ENCODE measurements around the gene DCAF16. TPM values are rescaled to one million over a fixed set of nuclear protein-coding genes. Genes with fewer than 3 reads are reported as not detected.

The DCAF16 gene
- total RNA-seq, 2 donors from 2014 or later, result 71.6 to 74.1 TPM

DNA sequence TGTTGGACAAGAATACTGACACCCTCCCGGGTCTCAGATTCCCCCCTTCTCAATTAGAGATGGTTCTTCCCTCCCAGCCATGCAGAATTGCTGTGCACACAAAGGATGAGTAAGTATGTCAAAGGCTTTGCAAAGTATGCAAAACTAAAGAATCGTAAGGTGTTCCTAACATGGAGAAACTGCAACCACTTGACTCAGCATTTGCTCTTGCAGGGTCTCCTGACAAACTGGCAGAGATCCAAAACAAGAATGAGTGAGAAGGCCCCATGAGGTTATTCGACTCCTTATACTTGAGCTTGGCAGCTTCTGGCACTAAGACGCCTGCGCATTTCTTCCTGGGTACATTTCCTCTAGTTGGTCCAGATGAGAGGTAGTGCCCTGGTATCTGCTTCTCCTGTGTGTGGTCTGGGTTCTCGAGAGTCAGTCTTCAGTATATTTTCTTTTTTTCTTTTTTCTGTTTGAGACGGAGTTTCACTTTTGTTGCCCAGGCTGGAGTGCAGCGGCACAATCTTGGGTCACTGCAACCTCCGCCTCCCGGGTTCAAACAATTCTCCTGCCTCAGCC lies 37.3 kb downstream of the DCAF16 start:
- H3K27me3 Mint-ChIP-seq, result peaks cover 21% of the 10 kb centered on the region
- DNase-seq (no peak), ATAC-seq (no peak)
- H3K27ac Mint-ChIP-seq, result no peak overlapping the region
- H3K9me3 ChIP-seq (ENCODE audit: control insufficient read depth, low read length, poor library complexity, severe bottlenecking), result no peaks in the 10 kb centered on the region
- H3K4me1 Mint-ChIP-seq, result no peaks in the 10 kb centered on the region
- H3K4me3 Mint-ChIP-seq, result no peak overlapping the region
- H3K36me3 Mint-ChIP-seq (ENCODE audit: low read depth), result no peaks in the 10 kb centered on the region

DNA sequence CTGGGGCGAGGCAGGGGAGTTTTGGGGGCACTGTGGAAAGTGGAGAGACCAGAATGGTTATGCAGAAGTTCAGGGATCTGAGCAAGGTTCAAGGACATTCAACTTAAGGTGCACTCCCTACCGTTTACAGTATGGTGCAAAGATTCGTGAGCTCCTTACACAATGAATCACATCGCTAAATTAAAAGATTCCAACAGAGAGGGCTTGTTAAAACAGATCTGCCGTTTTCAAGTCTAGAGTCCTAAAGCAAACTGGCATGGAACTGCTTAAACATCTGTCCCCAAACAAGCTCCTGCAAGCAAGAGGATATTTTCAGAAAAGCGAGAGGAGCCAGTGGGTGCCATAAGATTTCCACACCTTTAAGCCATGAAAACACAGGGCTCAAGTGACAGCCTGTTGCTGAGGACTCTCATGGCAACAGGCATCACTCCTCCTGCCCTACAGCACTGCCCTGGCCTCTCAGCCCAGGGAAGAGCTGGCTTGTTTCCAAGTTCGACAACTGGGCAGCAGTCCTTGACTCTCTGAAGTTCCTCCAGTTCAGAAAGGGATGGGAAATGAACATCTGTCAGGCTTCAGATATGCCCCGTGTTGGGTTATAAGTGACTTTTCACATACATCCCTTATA lies 39.2 kb downstream of the DCAF16 start:
- Mint-ChIP-seq H3K36me3 (ENCODE audit: low read depth) (no peaks in the 10 kb centered on the region), H3K4me1 (no peaks in the 10 kb centered on the region), H3K27me3 (peaks cover 21% of the 10 kb centered on the region), H3K4me3 (no peak overlapping the region), H3K27ac (no peak overlapping the region)
- no peaks in the 10 kb centered on the region for H3K9me3 ChIP-seq (ENCODE audit: control insufficient read depth, low read length, poor library complexity, severe bottlenecking)
- DNase-seq, result no peak
- no peak for ATAC-seq

- no peak overlapping the region for H3K27ac Mint-ChIP-seq
- ATAC-seq (no peak), DNase-seq (no peak)
- no peak overlapping the region for H3K4me3 Mint-ChIP-seq
- H3K4me1 Mint-ChIP-seq, result no peaks in the 10 kb centered on the region
- H3K27me3 Mint-ChIP-seq, result peaks cover 23% of the 10 kb centered on the region
- H3K36me3 Mint-ChIP-seq (ENCODE audit: low read depth), result no peaks in the 10 kb centered on the region
- no peaks in the 10 kb centered on the region for H3K9me3 ChIP-seq (ENCODE audit: control insufficient read depth, low read length, poor library complexity, severe bottlenecking)
Observed at GRCh38 chr4:17770845-17771244, 39.7 kb downstream of the DCAF16 start.

GRCh38 chr4:17769406-17770174 lies 41.0 kb downstream of the DCAF16 start:
- peaks cover 29% of the 10 kb centered on the region for H3K27me3 Mint-ChIP-seq
- DNase-seq (no peak), ATAC-seq (no peak)
- no peak overlapping the region for H3K27ac Mint-ChIP-seq
- H3K4me1 Mint-ChIP-seq, result no peaks in the 10 kb centered on the region
- no peaks in the 10 kb centered on the region for H3K9me3 ChIP-seq (ENCODE audit: control insufficient read depth, low read length, poor library complexity, severe bottlenecking)
- no peaks in the 10 kb centered on the region for H3K36me3 Mint-ChIP-seq (ENCODE audit: low read depth)
- H3K4me3 Mint-ChIP-seq, result no peak overlapping the region

DNA sequence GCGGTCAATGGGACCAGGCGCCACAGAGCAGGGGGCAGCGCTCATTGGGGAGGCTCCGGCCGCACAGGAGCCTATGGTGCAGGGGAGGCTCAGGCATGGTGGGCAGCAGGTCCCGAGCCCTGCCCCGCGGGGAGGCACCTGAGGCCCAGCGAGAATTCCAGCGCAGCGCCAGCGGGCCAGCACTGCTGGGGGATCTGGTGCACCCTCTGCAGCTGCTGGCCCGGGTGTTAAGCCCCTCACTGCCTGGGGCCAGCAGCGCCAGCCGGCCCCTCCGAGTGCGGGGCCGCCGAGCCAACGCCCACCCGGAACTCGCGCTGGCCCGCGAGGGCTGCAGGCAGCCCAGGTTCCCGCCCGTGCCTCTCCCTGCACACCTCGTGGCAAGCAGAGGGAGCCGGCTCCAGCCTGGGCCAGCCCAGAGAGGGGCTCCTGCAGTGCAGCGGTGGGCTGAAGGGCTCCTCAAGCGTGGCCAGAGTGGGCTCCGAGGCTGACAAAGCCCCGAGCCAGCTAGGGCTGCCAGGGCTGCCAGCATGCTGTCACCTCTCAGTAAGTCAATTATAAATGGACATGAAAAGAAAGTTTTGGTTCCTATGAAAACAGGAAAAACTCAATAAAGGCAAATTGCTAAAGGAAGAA lies 43.6 kb downstream of the DCAF16 start:
- peaks cover 44% of the 10 kb centered on the region for H3K27me3 Mint-ChIP-seq
- no peaks in the 10 kb centered on the region for H3K36me3 Mint-ChIP-seq (ENCODE audit: low read depth)
- DNase-seq (no peak), ATAC-seq (no peak)
- peaks cover 4% of the 10 kb centered on the region for H3K4me1 Mint-ChIP-seq
- H3K27ac Mint-ChIP-seq, result no peak overlapping the region
- H3K4me3 Mint-ChIP-seq, result no peak overlapping the region
- no peaks in the 10 kb centered on the region for H3K9me3 ChIP-seq (ENCODE audit: control insufficient read depth, low read length, poor library complexity, severe bottlenecking)

- Mint-ChIP-seq H3K4me1 (peaks cover 5% of the 10 kb centered on the region), H3K4me3 (no peak overlapping the region), H3K27ac (no peak overlapping the region), H3K36me3 (ENCODE audit: low read depth) (peaks cover 3% of the 10 kb centered on the region), H3K27me3 (peaks cover 42% of the 10 kb centered on the region)
- ATAC-seq (no peak), DNase-seq (no peak)
- H3K9me3 ChIP-seq (ENCODE audit: control insufficient read depth, low read length, poor library complexity, severe bottlenecking), result no peaks in the 10 kb centered on the region
Observed at GRCh38 chr4:17765514-17766286, 44.9 kb downstream of the DCAF16 start.

DNA sequence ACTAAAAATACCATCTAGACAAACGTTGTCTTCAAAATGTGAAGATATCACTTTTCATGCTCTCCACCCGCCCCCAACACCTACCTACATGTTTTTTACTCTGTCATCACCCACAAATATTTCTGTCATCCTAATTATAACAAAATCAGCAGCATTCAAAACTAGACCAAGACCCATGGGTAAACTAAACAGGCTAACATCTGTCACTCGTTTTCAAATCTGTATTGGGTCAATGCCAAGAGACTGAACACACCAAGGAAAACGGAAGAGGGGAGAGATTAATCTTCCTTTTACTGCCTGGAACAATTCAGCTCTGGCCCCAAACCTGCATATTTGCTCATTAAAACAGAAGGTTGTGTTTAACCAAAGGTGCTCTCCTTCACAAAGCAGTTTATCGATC lies 46.6 kb downstream of the DCAF16 start:
- Mint-ChIP-seq H3K36me3 (ENCODE audit: low read depth) (peaks cover 3% of the 10 kb centered on the region), H3K4me3 (no peak overlapping the region), H3K27me3 (peaks cover 30% of the 10 kb centered on the region), H3K4me1 (peaks cover 5% of the 10 kb centered on the region), H3K27ac (no peak overlapping the region)
- ATAC-seq (no peak), DNase-seq (no peak)
- H3K9me3 ChIP-seq (ENCODE audit: control insufficient read depth, low read length, poor library complexity, severe bottlenecking), result no peaks in the 10 kb centered on the region

DNA sequence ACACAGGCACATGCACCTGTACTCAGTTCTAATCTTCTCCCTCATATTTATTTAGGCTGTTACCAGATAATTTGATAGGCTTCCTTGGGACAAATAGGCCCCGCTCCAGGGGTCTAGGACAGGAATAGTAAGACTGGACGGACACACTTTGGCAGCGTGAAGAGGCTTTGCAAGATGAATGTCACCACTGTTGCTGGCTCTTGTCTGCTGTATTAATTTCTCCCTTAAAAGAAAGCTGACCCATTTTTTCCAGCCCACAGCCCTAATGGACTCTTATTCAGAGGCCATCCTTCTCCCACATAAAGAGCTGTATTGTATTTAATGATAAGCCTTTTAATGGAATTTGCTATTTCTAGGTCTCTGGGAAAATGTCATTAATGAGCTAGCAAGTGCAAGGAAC lies 47.1 kb downstream of the DCAF16 start:
- H3K4me3 Mint-ChIP-seq, result no peak overlapping the region
- ATAC-seq, result no peak

GRCh38 chr4:17762726-17763125 lies 47.8 kb downstream of the DCAF16 start:
- Mint-ChIP-seq H3K27ac (no peak overlapping the region), H3K4me3 (no peak overlapping the region)

More for the DNA sequence above, 47.1 kb downstream of the DCAF16 start:
- no peaks in the 10 kb centered on the region for H3K9me3 ChIP-seq (ENCODE audit: control insufficient read depth, low read length, poor library complexity, severe bottlenecking)
- H3K27ac Mint-ChIP-seq, result no peak overlapping the region
- DNase-seq, result no peak
- H3K36me3 Mint-ChIP-seq (ENCODE audit: low read depth), result peaks cover 3% of the 10 kb centered on the region
- peaks cover 5% of the 10 kb centered on the region for H3K4me1 Mint-ChIP-seq
- peaks cover 33% of the 10 kb centered on the region for H3K27me3 Mint-ChIP-seq

DNA sequence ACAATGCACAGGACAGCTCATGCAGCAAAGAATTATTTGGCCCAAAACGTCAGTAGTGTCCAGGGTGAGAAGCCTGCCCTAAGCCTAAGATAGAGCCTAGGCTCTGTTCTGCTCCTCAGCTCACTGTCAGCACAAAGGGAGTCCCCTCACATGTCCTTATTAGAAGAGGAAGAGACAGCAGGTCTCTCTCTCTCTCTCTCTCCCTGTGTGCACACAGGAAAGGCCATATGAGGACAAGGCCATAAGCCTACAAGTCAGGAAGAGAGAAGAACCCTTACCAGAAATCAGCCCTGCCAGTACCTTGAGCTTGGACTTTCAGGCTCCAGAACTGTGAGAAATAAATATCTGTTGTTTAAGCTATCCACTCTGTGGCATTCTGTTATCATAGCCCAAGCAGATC lies 49.5 kb downstream of the DCAF16 start:
- DNase-seq, result no peak
- H3K4me1 Mint-ChIP-seq, result peaks cover 5% of the 10 kb centered on the region
- H3K36me3 Mint-ChIP-seq (ENCODE audit: low read depth), result peaks cover 3% of the 10 kb centered on the region

More at GRCh38 chr4:17762726-17763125, 47.8 kb downstream of the DCAF16 start:
- ATAC-seq (no peak), DNase-seq (no peak)
- Mint-ChIP-seq H3K4me1 (peaks cover 5% of the 10 kb centered on the region), H3K27me3 (peaks cover 39% of the 10 kb centered on the region), H3K36me3 (ENCODE audit: low read depth) (peaks cover 3% of the 10 kb centered on the region)
- no peaks in the 10 kb centered on the region for H3K9me3 ChIP-seq (ENCODE audit: control insufficient read depth, low read length, poor library complexity, severe bottlenecking)

DNA sequence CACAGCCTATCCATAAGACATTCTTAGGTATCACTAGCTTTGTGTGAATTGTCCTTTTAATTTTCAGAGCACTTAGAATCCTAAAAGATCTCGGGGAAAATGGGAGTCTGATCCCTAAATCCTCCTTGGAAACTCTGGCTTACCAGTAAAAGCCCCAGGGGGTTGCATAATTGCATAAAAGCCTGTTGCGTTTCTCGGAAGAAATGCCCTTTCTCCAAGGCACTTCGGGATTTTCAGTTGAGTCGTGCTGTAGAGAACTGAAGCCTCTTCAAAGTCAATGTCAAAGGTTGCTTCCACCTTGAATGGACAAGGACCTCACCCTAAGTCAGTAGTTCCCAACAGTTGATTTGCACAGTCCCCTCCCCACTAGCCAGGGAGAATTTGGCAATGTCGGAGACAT lies 49.9 kb downstream of the DCAF16 start:
- peaks cover 5% of the 10 kb centered on the region for H3K4me1 Mint-ChIP-seq

More for the DNA sequence above, 49.5 kb downstream of the DCAF16 start:
- no peaks in the 10 kb centered on the region for H3K9me3 ChIP-seq (ENCODE audit: control insufficient read depth, low read length, poor library complexity, severe bottlenecking)
- Mint-ChIP-seq H3K27me3 (peaks cover 39% of the 10 kb centered on the region), H3K4me3 (no peak overlapping the region), H3K27ac (no peak overlapping the region)
- no peak for ATAC-seq

GRCh38 chr4:17758485-17758884 lies 52.1 kb downstream of the DCAF16 start:
- Mint-ChIP-seq H3K27me3 (peaks cover 44% of the 10 kb centered on the region), H3K27ac (no peak overlapping the region), H3K36me3 (ENCODE audit: low read depth) (peaks cover 5% of the 10 kb centered on the region), H3K4me3 (no peak overlapping the region), H3K4me1 (peaks cover 7% of the 10 kb centered on the region)
- DNase-seq (no peak), ATAC-seq (no peak)
- no peaks in the 10 kb centered on the region for H3K9me3 ChIP-seq (ENCODE audit: control insufficient read depth, low read length, poor library complexity, severe bottlenecking)

More for the DNA sequence above, 49.9 kb downstream of the DCAF16 start:
- Mint-ChIP-seq H3K36me3 (ENCODE audit: low read depth) (peaks cover 3% of the 10 kb centered on the region), H3K4me3 (no peak overlapping the region), H3K27me3 (peaks cover 39% of the 10 kb centered on the region), H3K27ac (no peak overlapping the region)
- no peak for ATAC-seq
- no peak for DNase-seq
- no peaks in the 10 kb centered on the region for H3K9me3 ChIP-seq (ENCODE audit: control insufficient read depth, low read length, poor library complexity, severe bottlenecking)

DNA sequence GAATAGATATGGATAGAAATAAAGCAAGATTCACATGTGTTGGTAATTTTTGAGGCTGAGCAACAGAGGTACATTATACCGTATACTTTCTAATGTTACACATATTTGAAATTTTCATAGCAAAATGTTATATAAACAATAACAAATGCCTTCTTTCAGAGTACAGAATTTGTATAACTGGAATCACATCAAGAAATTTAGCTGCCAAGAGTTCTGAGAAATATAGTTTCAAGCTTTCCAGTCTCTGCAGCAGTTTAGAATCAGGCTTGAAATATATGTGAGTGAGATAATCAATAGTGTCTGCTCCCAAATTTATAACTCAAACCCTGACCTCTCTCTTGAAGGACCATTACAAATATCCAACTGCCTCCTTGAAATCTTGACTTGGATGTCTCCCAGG lies 52.9 kb downstream of the DCAF16 start:
- no peak for DNase-seq
- Mint-ChIP-seq H3K27ac (no peak overlapping the region), H3K36me3 (ENCODE audit: low read depth) (peaks cover 6% of the 10 kb centered on the region), H3K4me3 (no peak overlapping the region), H3K27me3 (peaks cover 47% of the 10 kb centered on the region), H3K4me1 (peaks cover 5% of the 10 kb centered on the region)
- no peak for ATAC-seq
- no peaks in the 10 kb centered on the region for H3K9me3 ChIP-seq (ENCODE audit: control insufficient read depth, low read length, poor library complexity, severe bottlenecking)
